SK-N-DZ (cell line): ENCODE results near the gene HOXA3.

Experiments used
- DNase-seq: peaks from one replicate; pipeline ENCODE4 v3.0.0-alpha.2; 2015; ENCODE audit warnings: low spot score

HOXA3 gene

GRCh38 chr7:27095050-27095896 is 57.1 kb downstream of the HOXA3 start:
- no peak for DNase-seq

DNA sequence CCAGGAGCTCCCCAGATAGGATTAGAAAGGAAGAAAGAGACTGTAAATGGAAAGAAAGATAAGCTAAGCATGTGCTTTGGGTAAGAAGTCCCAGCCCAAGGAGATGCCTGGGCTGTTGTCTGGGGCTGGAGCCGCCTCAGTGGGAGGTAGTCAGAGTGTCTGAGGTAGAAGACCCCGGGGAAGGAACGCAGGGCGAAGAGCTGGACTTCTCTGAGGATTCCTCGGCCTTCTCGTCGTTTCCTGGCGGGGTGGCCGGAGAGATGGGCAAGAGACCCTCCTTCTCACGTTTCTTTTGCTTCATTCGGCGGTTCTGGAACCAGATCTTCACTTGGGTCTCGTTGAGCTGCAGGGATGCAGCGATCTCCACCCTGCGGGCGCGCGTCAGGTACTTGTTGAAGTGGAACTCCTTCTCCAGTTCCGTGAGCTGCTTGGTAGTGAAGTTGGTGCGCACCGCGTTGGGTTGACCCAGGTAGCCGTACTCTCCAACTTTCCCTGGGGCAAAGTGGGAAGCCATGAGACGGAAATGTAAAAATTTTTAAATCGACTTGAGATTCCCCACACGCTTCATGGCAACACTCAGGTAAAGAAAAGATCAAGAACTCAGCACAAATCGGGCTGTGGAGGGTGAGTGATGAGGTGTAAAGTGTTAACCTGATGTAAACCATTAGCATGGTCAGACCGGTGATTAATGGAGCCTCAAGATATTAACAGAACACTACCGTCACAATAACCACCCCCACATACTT is 57.9 kb downstream of the HOXA3 start:
- DNase-seq: no peak

DNA sequence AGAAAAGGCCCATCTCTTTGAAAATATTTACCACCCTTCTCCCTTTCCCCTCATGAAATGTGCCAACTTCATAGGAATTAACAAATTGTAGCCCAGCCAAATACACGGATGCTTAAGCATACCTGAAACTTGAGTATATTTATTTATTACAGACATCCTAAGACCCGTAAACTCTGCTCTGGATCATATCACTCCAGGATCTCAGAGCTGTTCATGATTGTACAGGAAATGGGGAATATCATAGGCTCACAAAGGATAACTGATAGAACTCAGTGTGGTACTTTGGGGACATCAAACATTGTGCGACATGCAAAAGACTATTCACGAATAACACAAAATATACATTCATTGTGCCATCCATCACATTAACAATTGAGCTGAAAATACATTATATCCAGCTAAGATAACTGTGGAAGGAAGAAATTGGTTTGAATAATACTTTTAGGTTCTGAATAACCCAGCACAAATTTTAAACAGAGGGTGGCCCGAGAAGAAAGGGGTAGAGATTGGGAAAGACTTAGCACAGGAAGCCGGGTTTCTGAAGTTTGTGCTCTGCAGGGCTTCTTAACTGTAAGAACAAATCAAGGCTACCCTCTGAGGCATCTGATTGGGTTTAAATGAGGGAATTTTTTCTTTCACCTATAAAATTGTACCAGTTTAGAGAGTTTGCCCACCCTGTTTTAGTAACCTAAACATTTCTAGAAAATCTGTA is 59.0 kb downstream of the HOXA3 start:
- DNase-seq: no peak

DNA sequence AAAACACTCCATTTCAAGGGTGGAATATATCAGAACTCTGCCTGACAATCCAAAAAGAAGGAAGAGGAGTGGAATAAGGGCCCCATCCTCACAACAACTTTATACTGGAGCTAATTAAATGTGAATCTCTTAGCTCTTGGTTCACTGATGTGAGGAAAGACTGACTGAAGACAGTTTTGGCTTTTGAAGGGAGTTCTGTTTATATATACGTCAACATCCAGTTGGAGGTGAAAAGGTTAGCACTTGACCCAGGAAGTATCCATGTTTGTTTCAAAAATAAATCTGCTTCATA is 59.6 kb downstream of the HOXA3 start:
- no peak for DNase-seq

GRCh38 chr7:27091941-27092818 is 60.2 kb downstream of the HOXA3 start:
- no peak for DNase-seq

GRCh38 chr7:27091105-27091504 is 61.3 kb downstream of the HOXA3 start:
- no peak for DNase-seq

DNA sequence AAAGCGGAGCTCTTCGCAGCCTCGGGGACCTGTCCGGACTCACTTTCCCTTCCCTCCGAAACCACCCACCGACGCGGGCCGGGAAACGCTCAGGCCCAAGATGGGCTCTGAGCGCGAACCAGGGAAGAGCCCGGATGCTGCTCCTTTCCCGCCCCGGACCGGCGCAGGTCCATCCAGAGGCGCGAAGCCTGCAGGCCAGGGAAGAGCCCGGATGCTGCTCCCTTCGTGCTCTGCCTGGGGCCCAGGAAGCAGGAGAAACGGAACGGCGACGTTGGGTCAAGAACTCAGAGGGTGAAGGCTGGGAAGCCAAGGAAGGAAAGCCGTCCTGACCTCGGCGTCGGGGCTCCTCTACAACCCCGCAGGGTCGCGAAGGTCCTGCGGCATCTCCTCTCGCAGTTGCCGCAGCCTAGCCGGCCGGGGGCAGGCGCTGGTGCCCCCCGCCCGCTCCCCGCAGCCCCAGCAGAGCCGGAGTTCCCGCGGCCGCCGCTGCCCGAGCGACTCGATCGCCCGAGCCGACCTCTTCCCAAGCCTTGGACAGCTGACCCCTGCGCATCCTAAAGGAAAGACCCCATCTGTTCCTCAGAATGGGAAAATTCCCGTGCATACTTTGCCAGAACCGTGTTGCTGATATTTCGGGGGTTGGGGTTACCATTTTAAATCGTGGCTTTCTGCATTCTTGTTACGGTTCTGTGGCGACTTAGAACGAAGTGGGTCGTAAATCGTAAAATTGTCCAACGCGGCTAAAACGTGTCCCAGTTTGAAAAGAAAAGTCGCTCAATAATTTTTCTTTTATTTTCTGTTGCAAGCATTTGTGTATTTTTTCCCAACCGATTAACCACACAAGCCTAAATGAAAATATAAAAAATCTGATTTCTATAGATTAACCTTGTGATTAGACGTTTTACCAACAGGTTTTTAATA is 64.1 kb downstream of the HOXA3 start:
- DNase-seq: no peak

- DNase-seq: no peak
These were observed 68.7 kb downstream of the HOXA3 start for GRCh38 chr7:27083646-27084045.

GRCh38 chr7:27082171-27082570 is 70.2 kb downstream of the HOXA3 start:
- DNase-seq: no peak

GRCh38 chr7:27080844-27081436 is 71.4 kb downstream of the HOXA3 start:
- no peak for DNase-seq

GRCh38 chr7:27079234-27079975 is 73.0 kb downstream of the HOXA3 start:
- no peak for DNase-seq

DNA sequence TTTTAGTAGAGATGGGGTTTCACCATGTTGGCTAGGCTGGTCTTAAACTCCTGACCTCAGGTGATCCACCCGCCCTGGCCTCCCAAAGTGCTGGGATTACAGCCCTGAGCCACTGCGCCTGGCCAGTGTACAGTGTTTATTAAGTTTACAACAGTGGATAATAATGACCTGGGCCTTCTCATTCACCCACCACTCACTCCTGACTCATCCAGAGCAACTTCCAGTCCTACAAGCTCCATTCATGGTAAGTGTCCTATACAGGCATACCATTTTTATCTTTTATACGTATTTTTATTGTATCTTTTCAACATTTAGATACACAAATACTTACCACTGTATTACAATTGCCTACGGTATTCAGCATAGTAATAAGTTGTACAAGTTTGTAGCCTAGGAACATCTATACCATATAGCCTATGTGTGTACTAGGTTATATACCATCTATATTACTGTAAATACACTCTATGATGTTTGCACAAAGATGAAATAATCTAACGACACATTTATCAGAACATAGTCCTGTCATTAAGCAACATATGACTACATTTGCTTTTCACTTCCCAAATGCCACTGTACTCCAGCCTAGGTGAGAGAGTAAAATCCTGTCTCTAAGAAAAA is 73.7 kb downstream of the HOXA3 start:
- DNase-seq: no peak

GRCh38 chr7:27073076-27073475 is 79.3 kb downstream of the HOXA3 start:
- no peak for DNase-seq

DNA sequence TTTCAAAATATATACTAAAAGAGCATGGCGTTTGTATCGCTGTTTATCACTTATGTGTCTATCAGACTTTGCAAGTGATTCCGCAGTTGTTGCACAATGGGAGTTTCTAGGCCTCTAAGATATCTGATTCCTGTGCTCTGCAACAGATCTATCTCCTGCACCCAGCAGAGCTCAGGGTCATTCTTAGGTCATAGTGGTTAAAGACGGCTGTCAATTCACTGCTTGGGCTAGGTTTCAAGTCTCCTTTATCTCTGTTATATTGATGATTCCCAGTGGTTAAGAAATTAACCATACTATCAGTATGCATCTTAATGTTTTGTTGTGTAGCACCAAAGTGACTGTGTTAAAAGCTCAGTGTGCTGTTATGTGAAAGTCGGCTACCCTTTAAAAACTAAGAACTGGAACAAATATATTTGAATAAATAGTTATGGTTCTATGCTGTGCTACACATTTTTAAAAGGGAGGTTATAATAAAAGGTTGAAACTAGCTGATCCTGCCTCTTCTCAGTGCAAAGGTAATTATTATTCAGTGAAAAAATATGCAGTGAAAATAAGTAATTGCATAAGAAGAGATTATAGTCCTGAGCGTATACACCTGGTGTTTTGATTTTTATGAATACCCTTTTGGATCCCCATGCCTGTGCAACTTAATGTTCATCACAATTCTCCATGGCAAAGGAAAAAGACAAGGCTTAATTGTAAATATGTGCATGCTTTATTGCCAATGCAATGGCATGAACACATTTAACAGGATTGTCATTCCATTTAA is 80.6 kb downstream of the HOXA3 start:
- peak; percentile 29 for DNase-seq

DNA sequence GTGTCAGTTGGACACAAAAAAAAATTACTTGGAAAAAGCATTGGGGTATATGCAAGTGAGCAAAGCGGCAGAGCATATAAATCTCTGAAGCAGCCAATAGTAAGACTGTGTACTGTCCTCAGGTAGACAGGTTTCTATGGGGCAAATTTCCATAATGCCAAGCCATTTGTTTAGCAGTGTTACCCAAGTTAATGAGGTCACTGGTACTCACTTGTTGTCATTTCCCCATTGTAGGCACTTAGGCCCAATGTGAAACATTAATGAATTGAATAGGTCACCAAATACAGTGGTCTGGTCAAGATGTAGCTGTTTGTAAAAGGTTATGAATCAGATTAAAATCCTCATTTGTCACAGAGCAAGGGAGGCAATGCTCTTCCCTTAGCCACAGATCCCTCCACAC is 84.1 kb downstream of the HOXA3 start:
- no peak for DNase-seq

DNA sequence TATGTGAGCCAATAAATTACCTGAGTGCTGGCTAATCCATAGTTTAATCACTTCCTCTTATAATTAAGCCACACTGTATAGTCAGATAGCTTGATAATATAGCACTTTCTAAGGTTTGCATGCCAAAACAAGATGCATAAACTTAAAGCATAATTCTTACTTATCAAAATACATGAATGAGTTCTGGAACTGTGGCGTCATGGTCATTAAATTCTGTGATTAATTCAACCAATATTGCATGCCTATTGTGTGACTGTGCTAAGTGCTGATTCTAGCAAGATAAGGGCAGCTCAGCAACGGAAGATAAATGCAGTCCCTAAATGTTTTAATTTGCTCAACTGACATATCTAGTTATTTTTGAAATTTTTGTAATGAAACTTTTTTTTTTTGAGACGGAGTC is 86.2 kb downstream of the HOXA3 start:
- DNase-seq: no peak

GRCh38 chr7:27065709-27066108 is 86.7 kb downstream of the HOXA3 start:
- DNase-seq: no peak

GRCh38 chr7:27064661-27065060 is 87.7 kb downstream of the HOXA3 start:
- no peak for DNase-seq
